DMS 273 (cell line): Measurements from ENCODE around the gene SLC28A1.
"Not testable (repeated sequence)": the region's sequence is repeated elsewhere in the genome, so short reads cannot be mapped to it uniquely, and the experiment has no call there.

ENCODE experiments used
- DNase-seq: peaks from one replicate; lab custom pipeline; 2025; ENCODE audit not compliant: unreplicated experiment; lab: John Stamatoyannopoulos, UW

Gene SLC28A1

GRCh38 chr15:84862214-84862975 is 22.1 kb upstream of the SLC28A1 start:
- no peak for DNase-seq

- no peak for DNase-seq
These were observed 20.7 kb upstream of the SLC28A1 start for GRCh38 chr15:84863565-84864443.

- no peak for DNase-seq
These were observed 20.0 kb upstream of the SLC28A1 start for GRCh38 chr15:84864444-84864795.

DNA sequence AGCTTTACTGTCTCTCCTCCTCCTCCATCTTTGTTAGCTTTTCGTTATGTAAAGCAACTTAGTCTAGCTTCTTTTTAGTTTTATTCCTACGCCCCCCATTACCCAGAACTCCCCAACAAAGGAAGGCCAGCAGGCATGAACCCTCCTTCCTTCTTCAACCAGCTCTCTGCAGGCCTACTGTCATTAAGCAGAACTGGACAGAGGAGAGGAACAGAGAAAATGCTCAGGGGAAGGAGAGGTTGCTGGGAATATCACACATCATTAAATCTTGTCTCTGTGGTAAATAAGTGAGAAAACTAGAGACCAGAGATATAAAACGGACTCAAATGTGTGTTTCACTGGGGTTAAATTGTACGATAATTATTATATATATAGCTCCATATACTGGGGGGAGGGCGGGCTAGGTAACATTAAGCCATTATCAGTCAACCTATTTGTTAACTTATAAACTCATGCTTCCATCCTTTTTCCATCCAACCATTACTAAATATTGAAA is 19.3 kb upstream of the SLC28A1 start:
- DNase-seq: no peak

DNA sequence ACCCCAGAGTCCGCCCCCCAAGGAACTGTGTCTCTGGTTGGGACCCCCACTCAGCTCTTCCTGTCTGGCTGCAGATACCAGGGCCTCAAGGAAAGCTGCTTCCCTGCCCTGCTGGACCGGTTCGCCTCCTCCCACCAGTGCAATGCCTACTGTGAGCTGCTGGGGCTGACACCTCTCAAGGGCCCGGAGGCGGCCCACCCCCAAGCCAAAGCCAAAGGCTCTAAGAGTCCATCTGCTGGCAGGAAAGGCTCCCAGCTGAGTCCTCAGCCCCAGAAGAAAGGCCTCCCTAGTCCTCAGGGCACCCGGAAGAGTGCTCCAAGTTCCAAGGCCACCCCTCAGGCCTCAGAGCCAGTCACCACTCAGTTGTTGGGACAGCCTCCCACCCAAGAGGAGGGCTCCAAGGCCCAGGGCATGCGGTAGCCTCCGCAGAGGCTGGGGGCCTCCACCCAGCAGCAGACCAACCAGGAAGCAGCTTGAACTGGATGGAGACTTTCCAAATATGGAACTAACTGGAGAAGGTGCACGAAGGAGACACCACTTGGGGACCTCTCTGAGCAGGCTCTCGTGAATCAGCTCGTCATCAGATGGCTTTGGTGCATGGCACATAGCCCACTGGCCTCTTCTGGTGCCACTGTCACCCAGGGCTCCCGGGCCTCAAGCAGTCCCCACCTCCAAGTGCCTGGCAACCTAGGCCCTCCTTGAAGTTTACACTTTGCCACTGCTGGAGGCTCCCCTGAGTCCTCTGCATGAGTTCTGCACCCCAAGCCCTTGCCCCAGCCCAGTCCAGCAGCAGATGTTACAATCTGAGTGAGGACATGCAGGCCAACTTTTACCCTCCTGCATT is 16.2 kb upstream of the SLC28A1 start:
- no peak for DNase-seq

- no peak for DNase-seq
These were observed 15.0 kb upstream of the SLC28A1 start for GRCh38 chr15:84869510-84869909.

- DNase-seq: no peak
These were observed 13.0 kb upstream of the SLC28A1 start for GRCh38 chr15:84871428-84871985.

DNA sequence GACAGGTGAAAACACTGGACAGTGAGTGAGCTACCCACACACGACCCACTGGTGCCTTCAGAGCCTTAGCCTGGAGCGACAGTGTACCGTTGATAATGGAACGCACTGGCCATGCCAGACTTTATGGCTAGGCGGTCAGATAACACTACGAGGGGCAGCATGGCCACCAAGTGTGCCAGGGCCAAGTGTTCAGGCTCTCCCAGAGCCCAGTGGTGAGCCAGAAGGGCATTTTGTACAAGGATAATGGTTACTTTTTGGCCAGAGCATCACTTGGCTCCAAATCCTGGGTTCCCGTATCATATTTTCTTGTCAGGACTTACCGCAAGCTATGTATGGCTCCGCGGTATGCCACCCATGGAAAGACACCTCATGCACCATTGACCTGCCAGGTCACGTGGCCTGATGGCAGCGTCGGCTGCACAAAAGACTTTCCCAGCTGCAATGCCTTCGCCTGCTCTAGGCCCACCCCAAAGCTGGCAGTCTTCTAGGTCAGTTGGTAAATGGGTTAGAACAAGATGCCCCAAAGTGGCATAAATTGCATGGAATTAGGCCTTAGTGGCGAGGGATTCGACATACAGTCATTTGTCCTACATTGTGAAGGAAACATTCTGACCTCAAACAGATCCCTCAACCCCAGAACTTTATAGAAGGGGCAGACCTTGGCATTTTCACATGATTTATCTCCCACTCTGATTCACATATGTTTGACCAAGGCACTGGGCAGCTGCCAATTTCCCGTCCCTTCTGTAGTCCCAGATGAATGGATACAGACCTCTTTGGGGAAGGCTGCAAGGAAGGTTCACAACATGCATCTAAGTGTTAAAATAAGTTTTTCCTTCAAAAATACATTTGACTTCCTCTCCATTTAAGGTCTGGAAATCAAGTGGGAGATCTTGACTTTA is 12.2 kb upstream of the SLC28A1 start:
- peak; percentile 14 for DNase-seq

DNA sequence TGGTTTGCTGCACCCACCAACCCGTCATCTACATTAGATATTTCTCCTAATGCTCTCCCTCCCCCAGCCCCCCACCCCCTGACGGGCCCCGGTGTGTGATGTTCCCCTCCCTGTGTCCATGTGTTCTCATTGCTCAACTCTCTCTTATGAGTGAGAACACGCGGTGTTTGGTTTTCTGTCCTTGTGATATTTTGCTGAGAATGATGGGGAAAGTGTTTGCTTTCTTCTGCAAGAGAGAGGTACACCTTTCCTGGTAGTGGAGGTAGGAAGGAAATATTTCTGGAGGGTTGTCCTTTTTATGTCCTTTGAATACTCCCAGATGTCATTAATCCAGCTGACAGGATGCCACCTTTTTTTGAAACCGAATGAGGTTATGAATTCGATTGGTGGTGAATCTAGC is 10.5 kb upstream of the SLC28A1 start:
- no peak for DNase-seq

DNA sequence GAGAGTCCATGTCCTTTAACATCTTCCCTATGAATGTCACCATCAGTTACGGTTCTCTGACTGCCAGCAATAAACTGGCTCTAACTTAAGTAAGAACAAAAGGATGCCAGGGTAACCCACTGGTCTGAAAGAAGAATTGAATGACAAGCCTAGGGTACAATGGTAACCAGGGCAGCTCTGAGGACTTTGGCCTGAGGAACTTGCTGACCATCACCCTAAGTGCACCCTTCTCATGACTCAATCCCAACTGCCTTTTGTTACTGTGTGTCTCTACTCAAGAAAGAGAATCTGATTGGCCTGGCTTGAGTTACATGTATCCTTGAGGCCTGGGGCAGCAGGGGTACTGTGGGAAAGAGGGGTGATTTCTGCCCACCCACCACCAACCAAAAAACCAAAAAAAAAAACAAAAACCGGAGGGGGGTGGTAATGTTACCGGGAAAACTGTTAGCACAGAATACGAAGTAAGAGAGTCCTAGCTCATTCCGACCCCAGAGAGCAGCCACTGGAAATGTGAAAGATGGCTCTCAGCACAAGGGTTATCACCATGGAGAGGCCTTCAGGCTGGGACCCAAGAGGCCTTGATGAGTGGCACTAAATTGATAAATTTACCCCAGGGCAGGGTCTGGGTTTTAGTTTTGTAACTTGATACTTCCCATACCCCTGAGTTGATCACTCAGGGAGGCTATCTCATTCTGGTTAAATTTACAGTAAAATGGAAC is 9.3 kb upstream of the SLC28A1 start:
- no peak for DNase-seq

DNA sequence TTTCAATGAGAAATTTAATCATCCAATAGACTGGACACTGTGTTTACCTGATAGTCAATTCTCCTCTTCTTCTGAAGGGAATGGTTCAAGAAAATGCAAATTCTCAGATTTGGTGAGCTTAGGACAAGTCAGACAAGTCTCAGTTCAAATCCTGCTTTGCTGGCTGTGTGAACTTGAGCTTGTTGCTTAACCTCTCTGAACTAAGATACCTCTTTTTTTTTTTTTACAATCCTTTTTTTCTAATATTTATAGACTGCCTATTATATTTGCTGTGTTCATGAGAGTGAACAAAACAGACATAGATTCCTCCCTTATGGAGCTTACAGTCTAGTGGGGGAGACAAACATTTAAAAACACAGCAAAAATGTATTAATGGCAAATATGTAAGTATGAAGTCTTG is 8.2 kb upstream of the SLC28A1 start:
- DNase-seq: no peak

DNA sequence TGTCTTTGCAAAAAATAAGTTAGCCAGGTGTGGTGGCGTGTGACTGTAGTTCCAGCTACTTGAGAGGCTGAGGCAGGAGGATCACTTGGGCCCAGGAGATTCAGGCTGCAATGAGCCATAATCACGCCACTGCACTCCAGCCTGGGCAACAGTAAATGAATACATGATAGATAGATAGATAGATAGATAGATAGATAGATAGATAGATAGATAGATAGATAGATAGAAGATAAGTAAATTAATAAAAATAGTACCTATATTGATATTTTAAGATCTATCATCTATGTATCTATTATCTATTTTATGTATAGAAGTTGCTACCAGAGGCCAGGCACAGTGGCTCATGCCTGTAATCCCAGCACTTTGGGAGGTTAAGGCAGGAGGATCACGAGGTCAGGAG is 6.8 kb upstream of the SLC28A1 start:
- DNase-seq: not testable (repeated sequence)

- DNase-seq: peak; percentile 68
These were observed 6.0 kb upstream of the SLC28A1 start for GRCh38 chr15:84878504-84878903.

DNA sequence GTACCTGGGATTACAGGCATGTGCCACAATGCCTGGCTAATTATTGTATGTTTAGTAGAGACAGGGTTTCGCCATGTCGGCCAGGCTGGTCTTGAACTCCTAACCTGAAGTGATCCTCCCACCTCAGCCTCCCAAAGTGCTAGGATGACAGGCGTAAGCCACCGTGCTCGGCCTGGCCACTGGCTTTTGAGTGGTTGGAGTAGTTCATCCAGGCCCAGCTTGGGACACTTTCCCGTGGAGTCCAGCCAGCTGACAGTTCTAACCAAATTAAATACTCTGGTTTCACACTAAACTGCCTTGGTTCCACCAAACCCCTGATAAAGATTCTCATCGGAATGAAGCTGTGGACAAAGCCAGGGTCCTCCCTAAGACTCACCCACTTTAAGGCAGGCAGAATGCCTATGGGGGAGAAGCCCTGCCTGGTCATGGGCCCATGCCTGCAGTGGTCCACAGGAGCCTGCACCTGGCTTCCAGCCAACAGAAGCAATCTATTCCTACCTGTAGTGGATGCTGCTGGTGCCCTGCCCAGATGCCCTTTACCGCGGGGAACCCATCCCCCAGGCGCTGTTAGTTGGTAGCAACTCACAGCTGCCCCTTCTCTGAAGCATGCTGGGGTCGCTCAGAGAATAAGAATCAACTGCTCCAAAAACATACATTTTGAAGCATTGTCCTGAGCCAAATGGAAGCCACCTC is 5.2 kb upstream of the SLC28A1 start:
- DNase-seq: no peak

DNA sequence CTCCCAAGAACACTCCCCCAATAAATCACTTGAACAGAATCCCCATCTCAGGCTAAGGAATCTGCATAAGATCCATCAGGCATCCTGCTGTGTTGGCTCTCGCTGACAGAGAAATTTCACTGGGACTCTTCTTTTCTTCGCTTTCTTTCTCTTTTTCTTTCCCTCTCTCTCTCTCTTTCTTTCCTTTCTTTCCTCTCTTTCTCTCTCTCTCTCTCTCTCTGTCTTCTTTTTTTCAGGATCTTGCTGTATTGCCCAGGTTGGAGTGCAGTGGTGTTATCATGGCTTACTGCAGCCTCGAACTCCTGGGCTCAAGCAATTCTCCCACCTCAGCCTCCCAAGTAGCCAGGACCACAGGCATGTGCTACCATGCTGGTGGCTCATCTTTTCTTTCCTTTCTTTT is 4.5 kb upstream of the SLC28A1 start:
- DNase-seq: no peak

DNA sequence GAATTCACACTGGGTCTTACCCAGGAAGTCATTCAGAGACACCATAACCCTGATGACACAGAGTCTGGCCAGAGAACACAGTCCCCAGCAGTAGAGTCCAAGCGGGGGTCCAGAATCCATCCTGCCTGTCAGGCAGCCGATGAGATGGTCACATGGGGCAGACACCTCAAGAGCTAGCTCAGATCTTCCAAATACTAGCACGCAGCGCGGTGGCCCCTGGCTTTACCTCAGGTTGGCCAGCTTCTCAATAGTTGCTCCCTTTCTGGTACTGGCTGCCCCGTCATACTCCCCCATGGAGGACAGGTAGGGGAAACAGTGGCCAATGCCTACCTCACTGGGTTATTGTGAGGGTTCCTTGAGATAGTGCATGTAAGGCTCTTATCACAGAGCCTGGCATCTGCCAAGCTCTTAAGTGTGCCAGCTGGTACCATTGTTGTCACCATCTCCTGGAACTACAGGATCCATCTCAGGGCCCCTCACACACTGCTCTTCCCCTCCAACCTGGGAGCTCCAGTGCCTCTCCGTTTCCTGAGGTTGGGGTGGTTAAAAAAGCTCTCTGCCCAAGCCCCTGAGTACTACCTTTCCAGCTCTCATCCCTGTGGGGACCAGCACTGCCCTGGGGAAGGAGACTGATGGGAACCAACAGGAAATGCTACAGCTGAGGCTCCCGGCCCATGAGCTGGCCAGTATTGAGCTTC is 3.5 kb upstream of the SLC28A1 start:
- DNase-seq: no peak

GRCh38 chr15:84881520-84881830 is 3.0 kb upstream of the SLC28A1 start:
- no peak for DNase-seq

DNA sequence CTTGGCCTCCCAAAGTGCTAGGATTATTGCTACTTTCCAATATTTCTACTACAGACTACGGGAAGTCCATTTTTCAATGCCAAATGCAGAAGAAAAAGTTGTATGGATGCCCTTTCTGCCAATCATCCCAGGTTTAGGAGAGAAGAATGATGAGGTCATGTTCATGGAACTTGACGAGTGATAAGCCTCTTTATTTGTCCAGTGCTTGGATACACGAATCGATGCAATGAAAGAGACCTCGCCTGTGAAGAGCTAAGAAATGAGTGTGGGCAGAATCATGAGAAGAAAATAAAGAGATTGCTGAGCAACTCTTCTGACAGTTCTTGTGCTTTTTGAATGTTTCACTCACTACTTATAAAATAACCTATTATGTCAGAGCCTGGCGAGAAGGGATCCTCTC is 996 bp upstream of the SLC28A1 start:
- no peak for DNase-seq
